RKO (cell line): ENCODE results near the gene AGAP1.

Experiments
- DNase-seq: peaks from one replicate; pipeline ENCODE4 v3.0.0-alpha.2; 2016; ENCODE audit warnings: low spot score

Gene AGAP1

GRCh38 chr2:235690809-235691450, 197.1 kb downstream of the AGAP1 start:
- no peak for DNase-seq

- no peak for DNase-seq
Observed at GRCh38 chr2:235692076-235692475, 198.2 kb downstream of the AGAP1 start.

- DNase-seq, result no peak
Observed at GRCh38 chr2:235692671-235693171, 198.9 kb downstream of the AGAP1 start.

DNA sequence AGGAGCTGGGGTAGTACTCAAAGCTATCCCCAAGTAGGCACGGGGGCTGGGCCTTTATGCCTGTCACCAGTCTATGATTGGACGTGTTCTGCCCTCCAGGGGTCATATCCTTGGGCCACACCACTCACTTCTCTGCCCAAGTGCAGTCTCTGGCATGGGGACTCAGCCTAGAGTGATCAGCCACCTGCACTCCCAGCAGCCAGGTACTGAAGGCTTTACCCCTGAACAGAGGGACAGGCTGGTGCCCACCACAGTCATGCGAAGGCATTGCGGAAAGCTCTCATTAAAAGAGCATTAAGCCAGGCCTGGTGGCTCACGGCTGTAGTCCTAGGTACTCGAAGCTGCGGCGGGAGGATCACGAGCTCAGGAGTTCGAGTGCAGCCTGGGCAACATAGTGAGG, 199.4 kb downstream of the AGAP1 start:
- no peak for DNase-seq

DNA sequence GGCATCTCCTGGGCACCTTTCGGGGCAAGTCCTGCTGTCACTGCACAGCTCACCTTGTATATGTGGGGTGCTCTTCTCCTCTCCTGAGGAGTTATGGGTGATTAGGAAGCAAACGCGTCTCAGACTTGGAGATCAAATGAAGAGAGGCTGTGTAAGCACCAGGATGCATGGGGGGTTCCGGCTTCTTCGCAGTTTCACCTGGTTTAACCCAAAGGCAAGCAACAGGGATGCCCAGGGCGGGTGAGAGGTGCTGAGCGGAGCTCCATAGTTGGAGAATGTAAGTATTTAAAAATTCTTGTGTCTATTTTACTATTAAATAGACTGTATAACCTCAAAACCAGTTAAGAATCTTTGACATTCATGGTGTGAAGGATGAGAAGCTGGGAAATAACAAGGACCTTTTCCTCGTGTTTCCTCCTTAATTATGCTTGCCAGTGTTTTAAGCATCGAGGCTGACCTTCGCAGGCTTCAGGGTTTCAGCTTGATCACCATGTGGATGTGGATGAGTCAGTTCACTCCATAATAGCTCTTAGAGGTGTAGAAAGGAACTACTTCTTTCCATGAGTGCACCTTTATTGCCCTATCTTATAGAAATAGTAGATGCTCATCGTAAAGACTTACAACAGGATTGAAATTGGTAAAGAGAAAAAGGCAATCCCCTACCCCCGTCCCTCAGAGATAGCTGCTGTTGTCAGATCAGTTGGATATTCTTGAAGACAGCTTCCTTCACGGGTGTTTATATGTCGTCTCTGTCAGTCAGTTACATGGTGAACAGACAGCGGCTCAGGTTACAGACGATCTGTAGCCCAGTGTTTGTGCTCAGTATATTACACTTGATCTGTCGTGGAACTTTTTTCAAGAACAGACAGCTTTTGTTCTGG, 201.1 kb downstream of the AGAP1 start:
- DNase-seq, result no peak

DNA sequence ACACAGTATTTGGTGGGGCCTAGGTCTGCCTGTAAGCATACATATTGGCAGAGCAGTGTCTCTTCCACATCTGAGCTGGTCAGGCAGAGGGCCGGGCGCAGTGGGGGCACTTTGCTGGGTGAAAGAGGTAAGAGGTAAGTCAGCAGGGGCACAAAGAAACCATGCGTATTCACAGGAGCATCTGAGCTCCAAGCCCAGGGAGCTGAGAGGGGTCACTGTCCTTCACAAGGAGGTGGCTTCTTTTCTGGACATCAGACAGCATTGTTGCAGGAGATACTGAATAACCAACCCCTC, 201.7 kb downstream of the AGAP1 start:
- DNase-seq, result no peak

- DNase-seq, result no peak
Observed at GRCh38 chr2:235697041-235697440, 203.2 kb downstream of the AGAP1 start.

DNA sequence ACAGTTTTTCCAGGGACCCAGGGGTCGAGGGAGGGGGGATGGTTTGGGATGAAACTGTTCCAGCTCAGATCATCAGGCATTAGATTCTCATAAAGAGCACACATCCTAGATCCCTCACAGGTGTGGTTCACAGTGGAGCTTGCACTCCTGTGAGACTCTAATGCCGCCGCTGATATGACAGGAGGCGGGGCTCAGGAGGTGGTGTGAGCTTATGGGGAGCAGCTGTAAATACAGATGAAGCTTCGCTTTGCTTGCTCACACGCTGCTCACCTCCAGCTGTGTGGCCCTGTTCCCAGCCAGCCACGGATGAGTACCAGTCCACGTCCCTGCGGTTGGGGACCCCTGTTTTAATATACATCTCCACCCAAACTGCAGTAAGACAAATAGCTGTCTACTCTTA, 204.2 kb downstream of the AGAP1 start:
- DNase-seq, result no peak

- no peak for DNase-seq
Observed at GRCh38 chr2:235698491-235698890, 204.6 kb downstream of the AGAP1 start.

DNA sequence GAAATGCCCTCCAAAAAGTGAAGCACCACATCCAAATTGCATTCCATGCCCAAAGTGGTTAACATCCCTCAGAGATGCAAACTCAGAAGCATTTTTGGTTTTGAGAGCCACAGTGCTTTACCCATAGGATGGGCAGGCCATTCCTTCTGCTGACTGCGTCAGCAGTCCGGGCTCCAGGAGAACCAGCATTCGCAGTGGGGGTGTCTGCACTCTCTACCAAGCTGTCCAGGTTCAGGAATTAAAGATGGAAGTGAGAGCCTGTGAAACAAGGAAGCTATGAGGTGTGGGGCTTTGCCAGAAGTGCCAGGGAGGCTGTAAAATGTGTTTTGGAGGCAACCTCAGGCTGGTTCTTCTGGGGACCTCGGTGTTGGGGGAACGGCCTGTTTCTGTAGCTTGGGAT, 205.7 kb downstream of the AGAP1 start:
- no peak for DNase-seq

DNA sequence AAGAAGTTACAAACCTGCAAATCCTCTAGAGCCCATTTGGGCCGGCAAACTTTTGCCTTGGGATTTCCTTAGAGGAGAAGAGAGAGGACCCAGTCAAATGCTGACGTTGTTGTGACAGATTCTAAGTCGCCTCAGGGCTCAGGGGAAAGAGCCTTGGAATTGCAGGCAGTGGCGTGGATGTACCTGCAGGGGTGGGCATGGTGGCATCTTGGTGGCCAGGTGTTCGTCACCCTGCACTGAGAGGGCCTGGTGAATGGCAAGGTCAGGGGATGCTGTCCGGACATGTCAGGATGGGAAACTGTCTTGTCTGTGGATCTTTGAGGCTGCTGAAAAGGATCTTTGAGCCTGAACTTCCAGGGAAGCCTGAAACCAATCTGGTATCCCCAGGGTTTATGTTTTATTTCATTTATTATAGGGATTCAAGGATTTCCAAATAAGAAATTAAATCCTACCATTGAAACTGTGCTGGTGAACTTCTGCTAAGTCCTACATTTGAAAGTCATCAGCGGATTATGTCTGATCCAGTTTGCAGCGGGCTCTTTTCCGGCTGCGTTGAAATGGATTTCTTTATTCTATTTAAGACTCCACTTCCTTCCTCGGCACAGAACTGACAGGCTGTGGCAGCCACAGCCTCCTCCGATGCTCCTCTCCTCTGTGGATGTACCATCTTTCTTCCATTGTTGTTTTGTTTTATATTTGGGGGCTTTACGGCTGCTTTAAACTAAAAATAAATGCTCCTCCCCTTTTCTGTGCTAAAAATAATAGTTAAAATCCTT, 207.6 kb downstream of the AGAP1 start:
- DNase-seq, result no peak

DNA sequence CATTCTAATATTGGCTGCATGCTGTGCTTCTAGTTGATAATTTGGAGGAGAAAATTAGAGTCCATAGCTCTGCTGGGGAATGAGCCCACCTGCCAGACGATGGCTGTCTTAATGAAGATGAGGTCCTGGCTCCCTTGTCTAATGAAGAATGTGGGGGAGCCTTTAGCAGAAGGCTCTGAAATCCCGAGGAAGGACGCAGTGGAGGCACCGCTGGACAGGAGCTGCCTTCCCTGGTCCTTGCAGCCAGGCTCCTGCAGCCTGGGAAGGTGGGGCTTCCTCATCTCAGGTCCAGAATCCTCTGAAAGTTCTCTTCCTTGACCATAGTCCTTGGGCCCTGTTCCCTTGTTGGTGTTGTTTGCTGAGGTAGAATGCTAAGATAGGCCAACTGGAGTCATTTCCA, 208.3 kb downstream of the AGAP1 start:
- DNase-seq, result no peak

- DNase-seq, result no peak
Observed at GRCh38 chr2:235703711-235704295, 210.0 kb downstream of the AGAP1 start.

DNA sequence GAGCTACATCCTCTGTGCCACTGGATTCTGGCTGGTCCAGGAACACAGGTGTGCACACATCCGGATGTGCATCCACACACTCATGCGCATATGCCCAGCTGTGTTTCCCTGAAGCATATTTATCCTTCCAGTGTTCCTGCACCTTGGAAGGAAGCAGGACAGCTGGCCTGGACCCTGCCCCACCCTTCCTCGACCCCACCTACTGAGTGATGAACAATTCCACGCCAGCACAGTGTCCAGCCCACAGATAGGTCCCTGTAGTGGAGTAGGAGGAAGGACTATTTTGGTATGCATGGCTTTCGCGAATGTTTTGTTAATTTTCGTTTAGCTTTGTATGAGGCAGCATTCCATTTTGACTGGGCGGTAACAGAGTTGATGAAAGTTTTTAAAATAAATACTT, 211.5 kb downstream of the AGAP1 start:
- DNase-seq, result no peak

- no peak for DNase-seq
Observed at GRCh38 chr2:235706506-235706905, 212.7 kb downstream of the AGAP1 start.

- no peak for DNase-seq
Observed at GRCh38 chr2:235707411-235708096, 213.7 kb downstream of the AGAP1 start.

DNA sequence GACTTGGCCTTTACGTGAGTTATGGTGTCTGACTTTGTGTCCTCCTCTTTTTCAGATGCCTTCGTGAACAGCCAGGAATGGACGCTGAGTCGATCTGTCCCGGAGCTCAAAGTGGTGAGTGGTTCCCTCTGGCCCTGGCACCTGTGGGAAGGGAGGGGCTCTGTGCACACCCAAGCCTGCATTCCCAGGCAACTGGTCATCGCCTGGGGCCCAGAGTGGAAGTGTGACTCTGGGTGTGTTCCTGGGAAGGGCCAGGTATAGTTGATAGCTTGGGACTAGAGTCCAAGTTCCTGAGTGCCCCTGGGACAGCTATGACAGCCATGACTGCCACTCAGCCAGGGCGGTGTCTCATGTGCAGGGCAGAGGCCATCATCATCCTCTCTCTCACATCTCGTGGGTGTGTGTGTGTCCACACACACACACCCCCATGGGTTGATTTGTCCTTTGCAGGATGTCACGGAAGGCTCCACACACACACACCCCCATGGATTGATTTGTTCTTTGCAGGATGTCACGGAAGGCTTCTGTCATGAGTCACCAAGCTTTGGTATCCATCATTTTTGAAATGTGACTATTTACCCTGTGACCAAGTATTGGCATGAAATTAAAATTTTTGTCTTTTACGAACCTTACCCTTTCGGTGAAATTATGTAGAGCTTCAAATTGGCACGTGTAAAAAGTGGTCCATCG, 215.4 kb downstream of the AGAP1 start:
- peak; percentile 13 for DNase-seq

GRCh38 chr2:235709969-235710879, 216.4 kb downstream of the AGAP1 start:
- no peak for DNase-seq

DNA sequence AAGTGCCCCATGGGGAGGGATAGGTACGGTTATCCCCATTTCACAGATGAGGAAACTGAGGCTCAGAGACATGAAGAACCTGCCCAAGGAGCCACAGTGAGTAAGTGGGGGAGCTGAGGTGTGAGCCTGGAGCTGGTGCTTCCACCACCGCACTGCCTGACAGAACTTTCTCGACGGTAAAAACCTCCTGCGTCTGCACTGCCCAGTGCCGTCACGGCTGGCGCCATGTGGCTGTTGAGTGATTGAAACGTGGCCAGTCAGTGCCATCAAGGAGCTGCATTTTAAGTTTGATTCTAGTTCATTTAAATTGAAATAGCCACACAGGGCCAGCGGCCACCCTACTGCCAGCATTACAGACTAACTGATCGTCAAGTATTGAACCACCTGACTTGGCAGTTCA, 217.1 kb downstream of the AGAP1 start:
- DNase-seq, result no peak

GRCh38 chr2:235711527-235711926, 217.7 kb downstream of the AGAP1 start:
- DNase-seq, result no peak
